COLO668 (cell line): ENCODE results near the gene OXCT2.
"Not testable (repeated sequence)": the region's sequence is repeated elsewhere in the genome, so short reads cannot be mapped to it uniquely, and the experiment has no call there.

Experiments used
- DNase-seq: peaks from one replicate; lab custom pipeline; 2025; ENCODE audit not compliant: unreplicated experiment; lab: John Stamatoyannopoulos, UW

The OXCT2 gene

DNA sequence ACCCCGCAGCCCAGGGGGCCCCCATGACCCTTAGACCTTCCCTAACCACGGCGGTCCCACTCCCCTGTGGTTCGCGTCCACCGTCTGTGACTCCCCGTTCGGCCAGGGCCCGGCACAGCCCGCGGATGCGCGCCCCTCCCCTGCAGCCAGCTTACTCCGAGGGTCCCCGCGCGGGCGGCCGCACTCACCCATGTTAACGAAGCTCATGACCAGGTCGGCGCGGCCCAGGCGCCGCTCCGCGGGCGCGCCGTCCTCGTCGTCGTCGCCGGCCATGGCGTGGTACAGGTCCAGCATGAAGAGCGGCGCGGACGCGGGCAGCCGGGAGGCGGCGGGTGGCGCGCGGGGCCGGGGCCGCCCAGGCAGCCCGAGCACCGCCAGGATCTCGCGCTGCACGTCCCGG lies 16.8 kb upstream of the OXCT2 start:
- DNase-seq = peak; percentile 100

DNA sequence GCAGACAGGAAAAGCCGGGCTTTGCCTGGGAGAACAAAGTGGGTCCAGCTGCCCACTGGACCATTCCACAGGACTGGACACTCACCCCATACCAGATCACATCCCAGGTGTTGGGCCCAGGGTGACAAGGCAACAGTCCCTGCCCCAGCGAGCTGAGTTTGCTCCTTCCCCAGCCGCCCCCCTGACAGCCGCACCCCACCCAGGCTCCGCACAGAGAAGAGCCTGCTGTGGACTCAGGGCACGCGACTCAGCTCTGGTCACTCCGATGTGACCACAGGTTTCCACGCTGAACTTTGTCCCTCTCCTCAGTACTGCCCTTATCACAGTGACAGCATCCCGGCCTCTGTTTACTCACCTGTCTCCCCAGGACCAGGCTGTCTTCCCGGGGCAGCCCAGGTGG lies 16.3 kb upstream of the OXCT2 start:
- DNase-seq = peak; percentile 100

DNA sequence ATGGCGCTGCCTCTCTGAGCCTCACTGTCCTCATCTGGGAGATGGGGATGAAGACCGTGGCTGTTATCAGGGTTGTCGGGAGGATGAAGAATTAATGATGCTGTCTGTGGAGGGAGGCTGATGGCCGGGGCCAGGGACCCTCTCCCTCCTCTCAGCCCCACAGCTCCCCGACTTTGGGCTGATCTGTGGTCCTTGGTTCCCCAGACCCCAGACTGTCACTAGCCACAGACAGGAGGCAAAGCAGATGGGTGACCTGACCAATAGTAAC lies 15.9 kb upstream of the OXCT2 start:
- DNase-seq = not testable (repeated sequence)

DNA sequence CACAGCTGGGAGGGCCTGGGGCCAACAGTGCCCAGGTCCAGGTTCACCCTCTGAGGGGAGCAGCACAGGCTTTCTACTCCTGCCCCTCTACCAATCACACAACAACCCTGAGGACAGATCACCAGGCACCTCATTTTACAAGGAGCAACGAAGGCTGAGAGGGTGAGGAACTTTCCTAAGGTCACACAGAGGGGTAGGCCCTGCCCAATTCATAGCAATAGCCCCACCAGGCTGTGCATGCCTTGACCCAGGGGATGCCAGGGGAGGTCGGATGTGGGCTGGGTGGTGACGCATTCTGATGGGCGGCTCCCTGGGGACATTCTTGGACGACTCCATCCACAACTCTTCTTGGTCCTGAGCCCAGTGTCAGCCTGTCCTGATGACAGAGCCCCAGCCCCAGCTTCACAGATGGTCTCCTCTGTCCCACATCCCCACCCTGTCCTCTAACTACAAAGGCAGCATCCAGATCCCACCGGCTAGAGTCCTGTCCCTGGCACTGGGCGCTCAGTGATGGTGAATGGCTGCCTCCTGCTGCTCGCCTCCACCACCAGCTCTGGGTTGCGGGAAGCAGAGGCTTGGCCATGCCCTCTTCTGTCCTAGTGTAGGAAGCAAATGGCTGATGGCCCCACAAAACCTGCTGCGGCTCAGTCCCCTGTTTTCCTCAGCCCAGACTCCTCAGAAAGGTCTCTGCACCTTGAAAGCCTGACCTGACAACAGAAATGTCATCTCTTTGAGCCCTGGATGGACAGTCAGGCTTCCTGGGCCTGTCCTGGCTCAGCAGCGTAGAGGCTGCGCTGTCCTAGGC lies 15.4 kb upstream of the OXCT2 start:
- not testable (repeated sequence) for DNase-seq

DNA sequence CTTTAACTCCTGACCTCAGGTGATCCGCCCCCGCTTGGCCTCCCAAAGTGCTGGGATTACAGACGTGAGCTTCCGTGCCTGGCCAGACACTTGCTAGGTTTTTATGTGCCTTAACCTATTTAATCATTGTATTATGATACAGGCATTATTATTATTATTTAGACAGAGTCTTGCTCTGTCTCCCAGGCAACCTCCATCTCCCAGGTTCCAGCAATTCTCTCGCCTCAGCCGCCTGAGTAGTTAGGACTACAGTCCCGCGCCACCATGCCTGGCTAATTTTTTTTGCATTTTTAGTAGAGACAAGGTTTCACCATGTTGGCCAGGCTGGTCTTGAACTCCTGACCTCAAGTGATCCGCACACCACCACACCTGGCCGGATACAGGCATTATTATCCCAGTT lies 11.5 kb upstream of the OXCT2 start:
- not testable (repeated sequence) for DNase-seq

DNA sequence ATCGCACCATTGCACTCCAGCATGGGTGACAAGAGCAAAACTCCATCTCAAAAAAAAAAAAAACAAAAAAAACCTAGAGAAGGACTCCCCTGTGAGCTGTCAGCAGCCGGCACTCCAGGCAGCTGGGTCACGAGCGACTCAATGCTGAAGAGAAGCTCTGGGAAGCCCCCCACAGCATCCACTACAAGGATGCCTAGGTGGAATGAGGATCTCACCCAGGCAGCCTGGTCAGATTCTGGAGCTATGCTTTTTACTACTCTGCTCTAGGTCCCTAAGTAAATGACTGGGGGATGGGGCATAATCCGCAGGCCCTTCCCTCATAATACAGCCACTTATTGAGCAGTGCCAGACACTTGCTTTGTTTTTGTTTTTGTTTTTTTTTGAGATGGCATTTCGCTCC lies 11.0 kb upstream of the OXCT2 start:
- DNase-seq = no peak

DNA sequence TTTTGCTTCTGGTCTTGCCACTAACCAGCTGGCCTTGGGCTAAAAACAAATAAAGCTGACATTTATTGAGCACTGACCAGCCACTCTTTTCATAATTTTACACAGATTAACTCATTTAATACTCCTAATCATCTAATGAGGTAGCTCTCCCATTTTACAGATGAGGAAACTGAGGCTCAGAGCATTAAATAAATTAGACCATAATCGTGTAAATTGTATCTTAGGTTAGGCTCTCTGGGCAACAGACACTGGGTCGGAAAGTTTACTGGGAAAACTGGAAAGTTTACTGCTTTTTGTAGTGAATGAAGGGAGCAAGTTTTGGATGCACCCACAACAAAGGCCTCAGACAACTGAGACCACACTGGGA lies 10.2 kb upstream of the OXCT2 start:
- DNase-seq = no peak

DNA sequence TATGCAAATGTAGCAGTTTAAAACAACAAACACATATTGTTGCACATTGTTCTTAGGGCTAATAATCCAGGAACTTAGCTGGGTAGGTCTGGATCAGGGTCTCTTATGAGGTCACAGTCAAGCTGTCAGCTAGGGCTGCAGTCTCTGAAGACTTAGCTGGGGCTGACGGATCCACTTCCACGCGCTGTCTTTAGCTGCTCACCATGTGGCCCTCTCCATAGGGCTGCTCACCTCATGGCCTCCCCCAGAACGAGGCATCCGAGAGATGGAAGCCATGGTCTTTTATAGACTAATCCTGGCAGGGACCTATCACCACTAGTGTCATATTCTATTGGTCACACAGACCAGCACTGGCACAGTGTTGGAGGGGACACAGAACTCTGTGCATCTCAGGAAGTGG lies 8.7 kb upstream of the OXCT2 start:
- no peak for DNase-seq

DNA sequence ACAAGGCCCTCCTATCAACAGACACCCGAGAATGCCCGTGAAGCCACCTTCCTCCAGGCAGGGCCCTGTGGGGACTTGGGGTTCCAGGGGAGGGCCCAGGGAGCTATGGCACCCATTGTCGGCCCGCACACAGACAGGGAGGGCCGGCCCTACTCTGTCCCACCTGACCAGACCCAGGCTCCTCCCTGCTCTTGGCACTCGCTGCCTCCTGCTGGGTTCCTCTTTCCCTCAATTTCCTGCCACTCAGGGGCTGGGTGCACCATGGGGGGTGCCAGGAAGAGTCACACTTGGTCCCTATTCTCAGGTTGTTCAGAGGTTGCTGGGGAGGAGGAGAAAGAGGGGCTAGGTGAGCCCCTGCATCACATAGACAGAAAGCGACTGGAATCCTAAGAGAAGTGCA lies 8.0 kb upstream of the OXCT2 start:
- DNase-seq = no peak

DNA sequence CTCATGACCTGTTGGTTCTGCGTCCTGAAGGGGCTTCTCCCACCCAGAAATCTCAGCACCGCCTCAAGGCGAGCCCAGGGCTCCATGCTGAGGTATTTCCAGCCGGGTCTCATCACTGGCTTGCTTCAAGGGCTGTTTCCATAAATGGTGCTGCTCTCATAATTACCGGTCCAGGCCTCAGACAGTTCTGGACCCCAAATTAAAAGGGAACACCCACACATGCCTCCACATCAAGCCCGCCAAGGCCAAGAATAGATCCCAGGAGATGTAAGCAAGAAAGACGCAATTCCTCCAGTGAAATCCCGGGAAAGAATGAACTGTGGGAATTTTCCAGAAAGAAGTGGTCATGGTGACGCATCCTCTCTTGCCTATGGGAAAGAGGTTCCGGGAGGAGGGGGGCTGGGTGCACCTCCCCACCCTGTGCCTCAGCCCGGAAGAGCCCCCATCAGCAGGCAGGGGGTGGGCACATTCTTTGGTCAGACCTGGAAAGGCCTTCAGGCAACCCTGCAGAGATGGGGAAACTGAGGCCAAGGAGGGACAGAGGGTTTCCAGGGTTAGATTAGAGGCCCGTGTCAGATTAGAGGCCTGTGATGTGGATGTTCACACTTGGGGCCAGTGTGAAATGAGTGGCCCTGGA lies 7.4 kb upstream of the OXCT2 start:
- DNase-seq = not testable (repeated sequence)

DNA sequence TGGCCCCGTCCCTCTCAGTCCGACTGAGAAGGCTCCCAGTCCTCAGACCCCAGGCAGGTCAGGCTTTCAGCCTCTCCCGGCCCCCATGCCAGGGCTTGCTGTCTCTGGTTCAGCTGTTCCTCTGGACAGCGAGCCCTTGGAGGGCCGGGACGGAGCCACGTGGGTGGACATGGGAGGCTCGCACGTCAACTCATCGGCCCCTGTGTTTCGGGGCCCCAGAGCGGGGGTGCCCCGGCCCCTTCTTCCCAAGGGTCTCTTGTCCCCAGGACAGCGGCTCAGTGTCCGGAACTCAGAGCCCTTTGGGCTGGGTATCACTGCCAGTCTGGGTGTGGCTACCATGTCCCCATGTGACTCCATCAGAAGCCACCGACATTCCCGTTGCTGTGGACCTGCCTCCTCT lies 6.7 kb upstream of the OXCT2 start:
- not testable (repeated sequence) for DNase-seq

DNA sequence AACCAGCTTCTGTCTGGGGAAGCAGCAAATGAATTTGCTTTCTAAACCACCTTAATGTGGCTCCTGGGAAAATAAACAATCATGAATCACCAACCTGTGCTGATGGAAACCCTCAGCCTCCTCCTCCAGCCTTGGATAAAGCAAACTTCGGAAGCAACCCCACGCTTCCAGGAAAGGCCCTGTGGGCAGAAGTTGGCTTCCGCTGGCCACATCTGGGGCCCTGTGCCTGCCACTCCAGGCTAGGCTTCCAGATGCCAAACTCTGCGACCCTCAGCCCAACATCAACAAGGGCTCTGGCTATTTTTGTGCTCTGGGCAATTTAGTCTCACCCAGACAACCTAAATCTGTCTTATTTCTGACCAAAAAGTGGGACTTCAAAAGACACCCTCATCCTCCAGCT lies 6.2 kb upstream of the OXCT2 start:
- no peak for DNase-seq

DNA sequence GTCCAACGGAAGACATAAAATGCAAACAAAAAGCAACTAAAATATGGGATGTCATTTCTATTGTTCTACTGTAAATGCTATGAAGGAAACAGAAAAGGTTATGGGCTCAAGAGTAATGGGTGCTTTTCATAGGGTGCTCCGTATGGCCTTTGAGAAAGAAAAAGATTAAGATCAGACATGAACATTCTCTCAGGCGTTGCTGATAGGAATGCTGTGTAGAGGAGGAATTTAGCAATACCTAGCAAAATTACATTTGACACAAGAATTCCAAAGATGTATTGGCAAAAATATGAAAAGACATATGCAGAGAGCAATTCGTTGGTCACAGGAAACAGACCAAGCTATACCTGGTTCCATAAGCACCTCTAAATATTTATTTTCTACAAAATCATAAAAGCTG lies 5.7 kb upstream of the OXCT2 start:
- DNase-seq = no peak

DNA sequence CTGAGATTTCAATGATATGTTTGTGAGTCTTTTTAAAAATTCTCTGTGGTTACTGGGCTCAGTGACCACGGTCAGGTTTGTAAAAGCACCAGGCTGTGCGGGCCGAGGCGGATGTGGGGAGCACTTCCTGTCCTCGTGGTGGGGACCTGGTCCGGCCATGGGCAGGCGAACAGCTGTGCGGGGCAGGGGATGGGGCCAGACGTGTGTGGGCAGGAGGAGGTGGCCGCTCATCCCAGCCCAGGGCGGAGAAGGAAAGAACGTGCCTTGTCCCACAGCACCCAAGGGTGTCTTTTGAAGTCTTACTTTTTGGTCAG lies 5.2 kb upstream of the OXCT2 start:
- no peak for DNase-seq

DNA sequence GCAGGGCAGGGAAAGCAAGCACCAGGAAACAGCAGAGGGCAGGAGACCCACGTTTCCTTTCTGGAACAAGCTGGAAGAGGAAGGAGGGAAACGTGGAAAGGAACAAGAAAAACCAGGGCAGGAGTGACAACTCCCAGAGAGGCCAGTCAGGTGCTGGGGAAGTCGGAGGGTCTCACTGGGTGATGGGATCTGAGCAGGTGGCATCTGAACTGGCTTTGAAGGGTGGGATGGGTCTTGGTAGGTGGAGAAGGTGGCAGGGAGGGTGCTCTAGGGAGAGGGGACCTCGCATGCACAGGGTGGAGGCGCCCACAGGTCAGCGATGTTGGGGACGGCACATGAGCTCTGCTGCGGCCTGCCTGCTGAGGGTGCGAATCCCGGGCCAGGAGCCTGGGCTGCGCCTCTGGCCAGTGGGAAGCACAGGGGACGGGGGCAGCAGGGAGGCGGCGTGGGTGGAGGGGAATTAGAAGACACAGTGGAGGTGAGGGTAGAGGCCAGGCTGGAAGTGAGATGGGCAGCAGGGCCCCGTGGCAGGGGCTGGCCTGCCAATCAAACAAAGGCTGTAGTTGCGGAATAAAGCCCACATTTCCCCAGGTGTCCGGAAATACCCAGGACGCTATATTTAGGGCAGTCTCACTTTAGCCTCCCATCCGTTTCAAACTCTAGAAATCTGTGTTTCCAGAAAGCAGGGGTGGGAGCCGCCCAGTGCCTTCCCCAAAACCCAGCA lies 4.7 kb upstream of the OXCT2 start:
- not testable (repeated sequence) for DNase-seq

DNA sequence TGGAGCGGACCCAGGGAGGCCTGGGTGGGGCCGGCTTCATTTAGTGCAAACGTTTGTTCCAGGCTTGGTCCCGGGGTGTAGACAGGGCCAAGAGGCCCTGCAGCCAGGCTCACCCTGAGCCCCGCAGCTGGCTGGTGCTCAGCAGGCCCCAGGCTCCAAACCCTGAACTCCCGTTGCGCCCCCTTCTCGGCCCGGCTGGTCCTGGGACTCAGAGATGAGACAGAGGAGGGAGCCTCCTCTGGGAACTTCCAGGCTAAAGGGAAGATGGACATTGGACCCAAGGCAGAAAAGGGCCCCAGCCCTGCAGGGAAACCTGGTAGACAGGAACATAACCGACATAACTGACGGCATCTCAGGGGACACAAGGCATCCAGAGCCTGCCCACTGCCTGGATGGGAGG lies 4.0 kb upstream of the OXCT2 start:
- not testable (repeated sequence) for DNase-seq

DNA sequence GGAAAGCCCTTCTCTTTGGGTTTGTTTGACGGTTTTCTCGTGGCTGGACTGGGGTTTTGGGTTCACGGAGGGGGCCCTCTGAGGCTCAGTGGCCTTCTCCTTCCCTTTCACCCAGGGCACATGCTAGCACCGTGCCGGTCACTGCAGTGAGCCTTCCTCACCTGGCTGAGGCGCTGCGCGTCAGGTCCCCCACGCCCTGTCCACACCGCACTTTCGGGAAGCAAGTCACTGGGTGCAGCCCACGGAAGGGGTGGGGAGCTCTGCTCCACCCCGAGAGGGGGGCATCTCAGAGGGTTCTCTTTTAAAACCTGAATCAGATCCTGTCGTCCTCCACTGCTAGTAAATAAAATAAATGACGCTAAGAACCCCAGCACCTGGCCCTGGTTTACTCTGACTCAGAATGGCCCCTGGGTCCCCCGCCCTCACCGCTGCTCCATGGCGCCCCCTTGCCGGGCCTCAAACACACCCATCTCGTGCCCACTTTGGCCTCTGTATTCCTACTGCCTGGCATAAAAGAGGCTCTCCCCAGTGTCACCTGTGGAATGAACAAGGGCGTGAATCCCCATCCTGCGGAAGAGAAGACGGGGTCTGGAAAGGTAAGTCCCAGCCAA lies 2.3 kb upstream of the OXCT2 start:
- not testable (repeated sequence) for DNase-seq

DNA sequence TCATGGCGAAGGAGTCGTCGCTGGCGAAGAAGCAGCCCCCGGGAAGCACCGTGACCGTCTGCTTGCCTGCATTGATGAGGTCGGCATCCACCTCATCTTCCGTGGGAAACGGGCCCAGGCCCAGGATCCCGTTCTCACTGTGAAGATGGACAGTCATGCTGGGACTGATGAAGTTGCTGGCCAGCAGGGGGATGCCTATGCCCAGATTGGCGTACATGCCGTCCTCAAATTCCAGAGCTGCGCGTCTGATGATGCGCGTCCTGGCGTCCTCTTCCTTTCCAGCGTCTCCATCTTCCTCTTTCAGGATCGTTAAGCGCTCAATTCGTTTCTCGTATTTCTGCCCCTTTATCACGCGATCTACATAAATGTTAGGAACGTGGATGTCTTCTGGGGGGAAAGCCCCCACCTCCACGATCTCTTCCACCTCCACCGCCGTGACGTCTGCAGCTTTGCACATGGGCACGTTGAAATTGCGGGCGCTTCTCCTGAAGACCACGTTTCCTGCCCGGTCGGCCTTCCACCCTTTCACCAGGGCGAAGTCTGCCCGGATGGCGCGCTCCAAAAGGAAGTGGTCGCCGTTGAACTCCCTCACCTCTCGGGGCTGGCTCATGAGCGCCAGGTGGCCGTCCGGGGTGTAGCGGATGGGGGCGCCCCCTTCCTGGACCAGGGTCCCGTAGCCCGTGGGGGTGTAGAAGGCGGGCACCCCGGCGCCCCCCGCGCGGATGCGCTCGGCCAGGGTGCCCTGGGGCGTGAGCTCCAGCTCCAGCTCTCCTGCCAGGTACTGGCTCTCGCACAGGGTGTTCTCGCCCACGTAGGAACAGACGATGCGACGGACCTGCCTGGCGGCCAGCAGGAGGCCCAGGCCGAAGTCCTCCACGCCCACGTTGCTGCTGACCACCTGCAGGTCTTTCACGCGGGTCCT lies 787 bp downstream of the OXCT2 start:
- not testable (repeated sequence) for DNase-seq

DNA sequence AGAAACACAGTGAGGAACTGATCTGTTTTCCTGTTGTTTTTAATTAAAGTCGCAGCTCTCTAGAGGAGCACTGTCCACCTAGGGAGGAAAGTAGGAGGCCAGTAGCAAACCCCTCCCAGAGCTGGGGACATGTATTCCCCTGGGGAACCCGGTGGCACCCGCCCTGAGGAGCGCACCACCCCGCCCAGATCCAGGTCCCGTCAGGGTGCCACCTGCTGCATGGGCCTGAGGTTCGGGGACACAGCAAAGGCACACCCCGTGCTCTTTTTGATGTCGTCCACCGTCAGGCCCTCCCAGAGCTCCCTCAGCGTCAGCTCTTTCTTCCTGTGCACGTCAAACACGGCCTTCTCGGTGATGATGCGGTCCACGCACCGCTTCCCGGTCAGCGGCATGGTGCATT lies 1.6 kb downstream of the OXCT2 start:
- not testable (repeated sequence) for DNase-seq

DNA sequence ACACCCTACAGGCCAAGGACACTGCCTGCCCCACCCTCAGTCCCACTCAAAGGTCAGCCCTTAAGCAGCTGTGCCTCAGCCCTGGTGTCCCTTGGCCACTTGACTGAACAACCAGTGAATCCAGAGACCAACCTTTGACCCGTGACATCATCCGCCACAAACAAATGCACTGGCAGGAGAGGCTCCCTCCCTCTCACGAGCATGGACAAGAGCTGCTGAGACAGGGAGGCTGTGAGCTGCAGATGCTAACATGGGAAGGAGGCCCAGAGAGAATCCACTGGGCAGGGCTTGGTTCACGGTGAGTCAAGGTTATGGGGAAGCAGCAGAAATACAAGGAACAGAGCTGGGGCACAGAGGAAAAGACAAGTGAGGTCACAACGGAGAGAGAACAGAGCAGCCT lies 4.7 kb downstream of the OXCT2 start:
- DNase-seq = not testable (repeated sequence)

DNA sequence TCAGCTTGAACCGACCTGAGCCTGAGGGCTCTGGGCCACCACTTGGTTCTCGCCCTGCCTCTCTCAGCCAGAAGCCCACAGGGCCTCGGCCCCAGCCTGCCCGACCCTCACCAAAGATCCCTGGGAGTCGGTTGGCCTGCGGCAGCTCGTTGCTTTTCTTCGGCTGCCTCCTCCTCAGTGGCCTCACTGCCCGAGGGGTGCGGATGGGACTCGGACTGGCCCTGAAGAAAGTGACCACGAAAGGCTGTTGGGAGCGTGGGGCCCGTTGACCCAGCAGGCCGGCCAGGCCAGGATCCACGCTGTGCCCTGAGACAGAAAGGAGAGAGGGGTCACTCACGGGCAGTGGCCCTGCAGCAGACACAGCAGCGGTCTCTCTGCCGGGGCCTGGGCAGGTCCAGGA lies 6.6 kb downstream of the OXCT2 start:
- DNase-seq = not testable (repeated sequence)
